Chondrocyte (in vitro differentiated cells): ENCODE measurements around the gene WBP11. TPM values are rescaled to one million over a fixed set of nuclear protein-coding genes. Genes with fewer than 3 reads are reported as not detected.

Experiments
- DNase-seq: peaks from one replicate; pipeline ENCODE4 v3.0.0; 2021; ENCODE audit warnings: mixed read lengths, low spot score
- H3K27ac Mint-ChIP-seq: one replicate; pipeline ENCODE4 v1.8.0; 2021; ENCODE audit warnings: mild to moderate bottlenecking, moderate library complexity, mixed read lengths; ENCODE audit not compliant: unreplicated experiment
- H3K27me3 Mint-ChIP-seq: 2 replicates; pipeline ENCODE4 v1.8.0; 2021; ENCODE audit warnings: low read depth, mixed read lengths
- H3K36me3 Mint-ChIP-seq: 2 replicates; pipeline ENCODE4 v1.8.0; 2021; ENCODE audit warnings: low read depth, mixed read lengths
- H3K4me1 Mint-ChIP-seq: 2 replicates; pipeline ENCODE4 v1.8.0; 2021; ENCODE audit warnings: low read depth, mild to moderate bottlenecking, mixed read lengths
- H3K4me3 Mint-ChIP-seq: one replicate; pipeline ENCODE4 v1.8.0; 2021; ENCODE audit warnings: mild to moderate bottlenecking, moderate library complexity, mixed read lengths; ENCODE audit not compliant: unreplicated experiment
- H3K9me3 Mint-ChIP-seq: 2 replicates; pipeline ENCODE4 v1.8.0; 2021; ENCODE audit warnings: low read depth, mixed read lengths
- long read RNA-seq: library from polyadenylated mRNA; stranded (forward); transcript quantifications from one replicate; pipeline ENCODE4 v2.0.0, GENCODE V29; 2021
- total RNA-seq: library from RNA; stranded (reverse); gene quantifications from 3 replicates; pipeline ENCODE4 v1.2.1, GENCODE V29; 2021
- TF ChIP-seq, protein P1 (sequence below): fragments of 200-600 bp; sonication (generic); IDR thresholded peaks from 2 replicates; pipeline ENCODE4 v1.5.0; 2021; ENCODE audit warnings: antibody characterized with exemption, mild to moderate bottlenecking, moderate library complexity

The WBP11 gene
- 46.2 to 55.5 TPM (median 51.1 TPM) in 3 replicates for total RNA-seq
- long read RNA-seq, full-length matches to known transcripts: 91 of 100 reads
- long read RNA-seq, partial matches to known transcripts: 3 of 100 reads
- long read RNA-seq, other reads (novel, unspliced or antisense): 6 of 100 reads

DNA sequence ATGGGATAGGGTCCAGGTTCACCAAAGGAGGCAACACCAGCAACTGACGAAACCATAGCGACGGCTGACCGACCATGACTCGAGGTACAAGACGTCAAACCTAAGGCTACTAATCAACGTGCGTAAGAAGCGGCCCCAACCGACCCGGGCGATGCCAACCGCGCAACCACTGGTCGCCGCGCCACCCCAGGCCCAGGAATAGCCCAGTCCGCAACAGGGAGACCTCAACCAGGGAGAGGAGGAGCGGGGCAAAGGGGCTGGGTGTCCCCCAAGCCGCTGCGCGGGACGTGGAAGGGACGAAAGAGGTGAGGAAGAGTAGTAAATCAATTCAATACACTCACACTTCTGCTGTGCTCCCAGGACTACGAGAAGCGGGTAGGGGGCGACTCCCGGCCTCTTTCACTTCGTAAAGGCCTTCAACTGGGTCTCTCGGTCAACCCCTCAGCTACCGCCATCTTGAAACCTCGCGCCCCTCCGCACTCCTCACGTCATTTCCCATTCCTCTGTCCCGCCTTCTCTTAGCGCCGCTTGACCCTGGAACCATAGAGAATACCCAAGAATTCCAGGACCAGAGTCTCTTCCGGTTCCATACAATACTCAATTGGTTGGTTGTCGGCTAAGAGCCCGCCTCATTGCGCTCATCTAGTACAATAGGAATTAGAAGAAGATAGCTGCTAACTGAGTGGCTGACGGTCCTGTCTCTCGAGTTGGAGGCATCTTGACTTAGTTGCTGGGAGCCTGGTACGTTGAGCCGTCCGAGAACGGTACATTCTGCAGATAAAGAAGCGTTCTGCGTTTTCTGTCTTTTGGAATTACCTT lies at the start of gene WBP11, which contains the start of gene C12orf60:
WBP11 (minus strand) TSS at position 468 of the 819 bp plus-strand sequence. CDS start 2,095 bp downstream, outside the sequence.
C12orf60 (plus strand) TSS at position 660 of the 819 bp plus-strand sequence. CDS start 19,266 bp downstream, outside the sequence.
- no peaks in the 10 kb centered on the region for H3K9me3 Mint-ChIP-seq
- no peak within 1 kb of the TSS for H3K27ac Mint-ChIP-seq
- peaks cover 3% of the 10 kb centered on the region for H3K4me1 Mint-ChIP-seq
- peaks cover 4% of the 10 kb centered on the region for H3K36me3 Mint-ChIP-seq
- H3K4me3 Mint-ChIP-seq: no peak within 1 kb of the TSS
- no peaks in the 10 kb centered on the region for H3K27me3 Mint-ChIP-seq
- TF ChIP-seq, protein P1, sequence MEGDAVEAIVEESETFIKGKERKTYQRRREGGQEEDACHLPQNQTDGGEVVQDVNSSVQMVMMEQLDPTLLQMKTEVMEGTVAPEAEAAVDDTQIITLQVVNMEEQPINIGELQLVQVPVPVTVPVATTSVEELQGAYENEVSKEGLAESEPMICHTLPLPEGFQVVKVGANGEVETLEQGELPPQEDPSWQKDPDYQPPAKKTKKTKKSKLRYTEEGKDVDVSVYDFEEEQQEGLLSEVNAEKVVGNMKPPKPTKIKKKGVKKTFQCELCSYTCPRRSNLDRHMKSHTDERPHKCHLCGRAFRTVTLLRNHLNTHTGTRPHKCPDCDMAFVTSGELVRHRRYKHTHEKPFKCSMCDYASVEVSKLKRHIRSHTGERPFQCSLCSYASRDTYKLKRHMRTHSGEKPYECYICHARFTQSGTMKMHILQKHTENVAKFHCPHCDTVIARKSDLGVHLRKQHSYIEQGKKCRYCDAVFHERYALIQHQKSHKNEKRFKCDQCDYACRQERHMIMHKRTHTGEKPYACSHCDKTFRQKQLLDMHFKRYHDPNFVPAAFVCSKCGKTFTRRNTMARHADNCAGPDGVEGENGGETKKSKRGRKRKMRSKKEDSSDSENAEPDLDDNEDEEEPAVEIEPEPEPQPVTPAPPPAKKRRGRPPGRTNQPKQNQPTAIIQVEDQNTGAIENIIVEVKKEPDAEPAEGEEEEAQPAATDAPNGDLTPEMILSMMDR: peak; percentile 13
- DNase-seq: peak; percentile 95

DNA sequence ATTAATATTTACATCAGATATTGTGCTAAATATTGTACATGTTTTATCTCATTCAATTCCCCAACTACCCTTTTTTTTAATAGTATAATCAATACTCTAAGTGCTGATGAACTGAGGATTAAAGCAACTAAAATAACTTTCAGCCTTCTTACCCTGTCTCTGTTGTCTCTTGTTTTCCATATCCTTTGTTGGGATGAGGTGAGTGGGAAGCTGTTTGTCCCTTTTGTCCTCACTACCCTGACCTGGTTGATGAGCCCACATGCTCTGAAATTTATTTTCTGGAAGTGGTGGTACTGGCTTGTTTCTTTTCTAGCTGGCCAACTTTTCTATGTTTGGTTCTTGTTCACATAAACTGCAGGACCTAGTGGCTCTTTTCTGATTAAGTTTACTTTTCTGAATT lies 49.6 kb upstream of the WBP11 start:
- no peaks in the 10 kb centered on the region for H3K27me3 Mint-ChIP-seq
- no peak overlapping the region for H3K27ac Mint-ChIP-seq
- no peak overlapping the region for H3K4me3 Mint-ChIP-seq
- peaks cover 14% of the 10 kb centered on the region for H3K9me3 Mint-ChIP-seq
- DNase-seq: no peak
- TF ChIP-seq, protein P1: no peak
- H3K36me3 Mint-ChIP-seq: peaks cover under 1% of the 10 kb centered on the region
- H3K4me1 Mint-ChIP-seq: peaks cover 36% of the 10 kb centered on the region

- DNase-seq: no peak
- H3K27me3 Mint-ChIP-seq: no peaks in the 10 kb centered on the region
- H3K4me3 Mint-ChIP-seq: no peak overlapping the region
- peaks cover under 1% of the 10 kb centered on the region for H3K9me3 Mint-ChIP-seq
- H3K27ac Mint-ChIP-seq: no peak overlapping the region
- no peaks in the 10 kb centered on the region for H3K36me3 Mint-ChIP-seq
- peaks cover 47% of the 10 kb centered on the region for H3K4me1 Mint-ChIP-seq
- TF ChIP-seq, protein P1: no peak
These were observed 47.8 kb upstream of the WBP11 start for GRCh38 chr12:14850929-14851663.

GRCh38 chr12:14849661-14850060 lies 46.4 kb upstream of the WBP11 start:
- H3K9me3 Mint-ChIP-seq: no peaks in the 10 kb centered on the region
- H3K27me3 Mint-ChIP-seq: no peaks in the 10 kb centered on the region
- H3K4me1 Mint-ChIP-seq: peaks cover 42% of the 10 kb centered on the region
- peak overlapping the region; percentile 57 for H3K27ac Mint-ChIP-seq
- H3K36me3 Mint-ChIP-seq: no peaks in the 10 kb centered on the region
- no peak overlapping the region for H3K4me3 Mint-ChIP-seq
- DNase-seq: no peak
- TF ChIP-seq, protein P1: no peak
